Measurements from ENCODE around the gene QRFP. TPM values are rescaled to one million over a fixed set of nuclear protein-coding genes. Genes with fewer than 3 reads are reported as not detected.

The QRFP gene
- polyA plus RNA-seq, 1 donor from 2014 or later = not detected

DNA sequence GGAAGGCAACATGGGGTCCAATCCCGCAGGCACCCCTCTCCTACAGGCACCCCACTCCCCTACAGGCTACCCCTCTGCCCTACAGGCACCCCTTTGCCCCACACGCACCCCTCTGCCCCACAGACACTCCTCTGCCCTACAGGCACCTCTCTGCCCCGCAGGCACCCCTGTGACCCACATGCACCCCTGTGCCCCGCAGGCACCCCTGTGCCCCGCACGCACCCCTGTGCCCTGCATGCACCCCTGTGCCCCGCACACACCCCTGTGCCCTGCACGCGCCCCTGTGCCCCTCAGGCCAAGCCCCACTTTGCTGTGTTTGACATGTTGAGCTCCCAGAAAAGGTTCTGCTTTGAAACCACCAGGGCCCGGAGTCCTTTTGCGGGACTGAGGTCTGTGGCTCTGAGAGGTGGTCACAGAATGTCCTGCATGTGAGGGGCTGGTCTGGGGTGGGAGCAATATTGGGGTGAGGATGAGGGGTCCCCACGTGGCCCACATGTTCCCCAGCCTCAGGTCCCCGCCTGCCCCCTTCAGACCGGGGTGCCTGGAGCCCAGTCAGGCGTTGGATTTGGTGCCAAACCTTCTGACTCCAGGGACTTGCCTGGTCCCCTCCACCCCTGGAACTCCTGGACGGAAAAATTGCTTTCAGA, 616 bp upstream of the QRFP start:
- Histone ChIP-seq H3K27me3 (ENCODE audit: insufficient read depth, low read depth, low read length) (no peaks in the 10 kb centered on the region), H3K9me2 (ENCODE audit: insufficient read depth, low read length) (no peaks in the 10 kb centered on the region), H2AFZ (ENCODE audit: low read depth, low read length) (no peak overlapping the region), H3K79me2 (replicated peaks; ENCODE audit: insufficient read depth, low read length) (no peaks in the 10 kb centered on the region), H3K36me3 (ENCODE audit: insufficient read depth, low read length) (no peaks in the 10 kb centered on the region), H3K4me3 (ENCODE audit: low read length) (no peak overlapping the region), H3K9ac (ENCODE audit: low read length) (no peak overlapping the region), H3K9me3 (ENCODE audit: low read length) (no peaks in the 10 kb centered on the region), H3K27ac (ENCODE audit: low read length) (no peak overlapping the region), H3K4me2 (ENCODE audit: low read length) (no peak overlapping the region), H3F3A (ENCODE audit: insufficient read depth, low read length, poor library complexity, severe bottlenecking) (peaks cover 3% of the 10 kb centered on the region), H4K20me1 (ENCODE audit: insufficient read depth) (no peaks in the 10 kb centered on the region)
- TF ChIP-seq, protein P1, sequence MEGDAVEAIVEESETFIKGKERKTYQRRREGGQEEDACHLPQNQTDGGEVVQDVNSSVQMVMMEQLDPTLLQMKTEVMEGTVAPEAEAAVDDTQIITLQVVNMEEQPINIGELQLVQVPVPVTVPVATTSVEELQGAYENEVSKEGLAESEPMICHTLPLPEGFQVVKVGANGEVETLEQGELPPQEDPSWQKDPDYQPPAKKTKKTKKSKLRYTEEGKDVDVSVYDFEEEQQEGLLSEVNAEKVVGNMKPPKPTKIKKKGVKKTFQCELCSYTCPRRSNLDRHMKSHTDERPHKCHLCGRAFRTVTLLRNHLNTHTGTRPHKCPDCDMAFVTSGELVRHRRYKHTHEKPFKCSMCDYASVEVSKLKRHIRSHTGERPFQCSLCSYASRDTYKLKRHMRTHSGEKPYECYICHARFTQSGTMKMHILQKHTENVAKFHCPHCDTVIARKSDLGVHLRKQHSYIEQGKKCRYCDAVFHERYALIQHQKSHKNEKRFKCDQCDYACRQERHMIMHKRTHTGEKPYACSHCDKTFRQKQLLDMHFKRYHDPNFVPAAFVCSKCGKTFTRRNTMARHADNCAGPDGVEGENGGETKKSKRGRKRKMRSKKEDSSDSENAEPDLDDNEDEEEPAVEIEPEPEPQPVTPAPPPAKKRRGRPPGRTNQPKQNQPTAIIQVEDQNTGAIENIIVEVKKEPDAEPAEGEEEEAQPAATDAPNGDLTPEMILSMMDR (IDR thresholded peaks at IDR 0.05; ENCODE audit: poor library complexity, severe bottlenecking) = no peak
- TF ChIP-seq TAF1 (IDR thresholded peaks at IDR 0.05; ENCODE audit: low read depth) (no peak), RAD21 (conservative IDR thresholded peaks at IDR 0.05) (no peak), SMC3 (conservative IDR thresholded peaks at IDR 0.05; ENCODE audit: poor library complexity) (no peak), EP300 (conservative IDR thresholded peaks at IDR 0.05; ENCODE audit: poor library complexity, severe bottlenecking) (no peak), EZH2 (IDR thresholded peaks at IDR 0.05; ENCODE audit: borderline replicate concordance, insufficient read depth, low read length, poor library complexity, severe bottlenecking) (no peak), MXI1 (conservative IDR thresholded peaks at IDR 0.05; ENCODE audit: poor library complexity, severe bottlenecking) (no peak), POLR2AphosphoS5 (IDR thresholded peaks at IDR 0.05) (no peak)
- TF ChIP-seq, protein P2, sequence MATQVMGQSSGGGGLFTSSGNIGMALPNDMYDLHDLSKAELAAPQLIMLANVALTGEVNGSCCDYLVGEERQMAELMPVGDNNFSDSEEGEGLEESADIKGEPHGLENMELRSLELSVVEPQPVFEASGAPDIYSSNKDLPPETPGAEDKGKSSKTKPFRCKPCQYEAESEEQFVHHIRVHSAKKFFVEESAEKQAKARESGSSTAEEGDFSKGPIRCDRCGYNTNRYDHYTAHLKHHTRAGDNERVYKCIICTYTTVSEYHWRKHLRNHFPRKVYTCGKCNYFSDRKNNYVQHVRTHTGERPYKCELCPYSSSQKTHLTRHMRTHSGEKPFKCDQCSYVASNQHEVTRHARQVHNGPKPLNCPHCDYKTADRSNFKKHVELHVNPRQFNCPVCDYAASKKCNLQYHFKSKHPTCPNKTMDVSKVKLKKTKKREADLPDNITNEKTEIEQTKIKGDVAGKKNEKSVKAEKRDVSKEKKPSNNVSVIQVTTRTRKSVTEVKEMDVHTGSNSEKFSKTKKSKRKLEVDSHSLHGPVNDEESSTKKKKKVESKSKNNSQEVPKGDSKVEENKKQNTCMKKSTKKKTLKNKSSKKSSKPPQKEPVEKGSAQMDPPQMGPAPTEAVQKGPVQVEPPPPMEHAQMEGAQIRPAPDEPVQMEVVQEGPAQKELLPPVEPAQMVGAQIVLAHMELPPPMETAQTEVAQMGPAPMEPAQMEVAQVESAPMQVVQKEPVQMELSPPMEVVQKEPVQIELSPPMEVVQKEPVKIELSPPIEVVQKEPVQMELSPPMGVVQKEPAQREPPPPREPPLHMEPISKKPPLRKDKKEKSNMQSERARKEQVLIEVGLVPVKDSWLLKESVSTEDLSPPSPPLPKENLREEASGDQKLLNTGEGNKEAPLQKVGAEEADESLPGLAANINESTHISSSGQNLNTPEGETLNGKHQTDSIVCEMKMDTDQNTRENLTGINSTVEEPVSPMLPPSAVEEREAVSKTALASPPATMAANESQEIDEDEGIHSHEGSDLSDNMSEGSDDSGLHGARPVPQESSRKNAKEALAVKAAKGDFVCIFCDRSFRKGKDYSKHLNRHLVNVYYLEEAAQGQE (IDR thresholded peaks at IDR 0.05; ENCODE audit: borderline replicate concordance) = no peak

DNA sequence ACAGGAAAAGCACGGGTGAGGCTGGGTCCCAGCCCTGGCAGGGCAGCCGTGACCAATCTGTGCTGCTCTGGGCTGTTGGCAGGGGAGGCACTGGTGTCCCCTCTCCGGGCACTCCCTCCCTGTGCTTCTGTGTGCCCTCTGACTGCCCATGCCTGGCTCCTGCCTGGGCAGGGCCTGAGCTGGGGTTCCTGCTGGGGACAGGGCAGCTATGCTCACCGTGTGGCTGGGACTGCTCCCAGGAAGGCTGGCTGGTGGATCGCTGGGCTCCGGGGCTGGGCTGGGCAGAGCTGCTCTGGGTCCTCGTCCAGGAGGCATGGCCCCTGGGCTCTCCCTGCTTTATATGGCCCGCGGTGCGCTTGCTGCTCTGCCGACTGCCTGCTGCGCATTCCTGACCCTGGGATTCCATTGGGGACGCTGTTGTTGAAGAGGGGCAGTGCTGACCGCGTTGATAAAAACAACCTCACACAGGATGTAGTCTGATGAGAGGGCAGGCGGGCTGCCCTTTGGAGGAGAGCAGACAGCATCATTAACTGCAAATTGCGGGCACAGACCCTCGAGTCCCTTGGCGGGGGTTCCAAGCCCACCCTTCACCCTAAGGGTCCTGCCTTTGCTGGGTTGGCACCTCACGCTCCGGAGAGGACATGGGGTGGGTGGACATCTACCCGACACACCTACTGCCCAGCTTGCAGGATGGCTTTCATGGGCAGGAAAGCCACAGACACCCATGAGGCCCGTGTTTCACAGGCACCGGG, 955 bp downstream of the QRFP start:
- no peak for TF ChIP-seq SMC3 (conservative IDR thresholded peaks at IDR 0.05; ENCODE audit: poor library complexity)
- TF ChIP-seq, protein P2 (IDR thresholded peaks at IDR 0.05; ENCODE audit: borderline replicate concordance) = no peak
- TF ChIP-seq EP300 (conservative IDR thresholded peaks at IDR 0.05; ENCODE audit: poor library complexity, severe bottlenecking) = no peak
- no peak for TF ChIP-seq MXI1 (conservative IDR thresholded peaks at IDR 0.05; ENCODE audit: poor library complexity, severe bottlenecking)
- TF ChIP-seq, protein P1 (IDR thresholded peaks at IDR 0.05; ENCODE audit: poor library complexity, severe bottlenecking) = no peak
- TF ChIP-seq RAD21 (conservative IDR thresholded peaks at IDR 0.05) = no peak
- TF ChIP-seq POLR2AphosphoS5 (IDR thresholded peaks at IDR 0.05) = no peak
- TF ChIP-seq TAF1 (IDR thresholded peaks at IDR 0.05; ENCODE audit: low read depth) = no peak
- no peak for TF ChIP-seq EZH2 (IDR thresholded peaks at IDR 0.05; ENCODE audit: borderline replicate concordance, insufficient read depth, low read length, poor library complexity, severe bottlenecking)
- H3K9ac ChIP-seq (ENCODE audit: low read length) = no peak overlapping the region

More for the DNA sequence above, 955 bp downstream of the QRFP start:
- H4K20me1 ChIP-seq (ENCODE audit: insufficient read depth) = no peaks in the 10 kb centered on the region
- no peaks in the 10 kb centered on the region for H3K79me2 ChIP-seq (replicated peaks; ENCODE audit: insufficient read depth, low read length)
- H3K9me2 ChIP-seq (ENCODE audit: insufficient read depth, low read length) = no peaks in the 10 kb centered on the region
- no peak overlapping the region for H3K4me3 ChIP-seq (ENCODE audit: low read length)
- H3K27me3 ChIP-seq (ENCODE audit: insufficient read depth, low read depth, low read length) = no peaks in the 10 kb centered on the region
- no peaks in the 10 kb centered on the region for H3K9me3 ChIP-seq (ENCODE audit: low read length)
- no peaks in the 10 kb centered on the region for H3K36me3 ChIP-seq (ENCODE audit: insufficient read depth, low read length)
- H3K4me2 ChIP-seq (ENCODE audit: low read length) = no peak overlapping the region
- H3F3A ChIP-seq (ENCODE audit: insufficient read depth, low read length, poor library complexity, severe bottlenecking) = peaks cover 7% of the 10 kb centered on the region
- H2AFZ ChIP-seq (ENCODE audit: low read depth, low read length) = no peak overlapping the region
- no peak overlapping the region for H3K27ac ChIP-seq (ENCODE audit: low read length)

Measured in neural cell (in vitro differentiated cells).